Stimulated activated CD4-positive, alpha-beta T cell treated with anti-CD3 and anti-CD28 coated beads, TNF-alpha, amount 100 ng/mL, for 4 hours (primary cell): ENCODE results near the gene ARHGEF1.

Source experiments
- DNase-seq, 3 experiments: peaks; one replicate each; pipeline ENCODE4 v3.0.0-alpha.2; 2020; ENCODE audit warnings: low read depth in 3 of 3

Gene ARHGEF1

GRCh38 chr19:41882568-41883462 is at the start of gene ARHGEF1:
Gene ARHGEF1 (plus strand): TSS chr19:41883184. CDS start chr19:41888083, 4,899 bp downstream.
- peak in 2 of 3 experiments; percentile 28 to 50 for DNase-seq

- no peak for DNase-seq
Observed at GRCh38 chr19:41837981-41838708, 44.8 kb upstream of the ARHGEF1 start.

GRCh38 chr19:41839211-41839610 is 43.8 kb upstream of the ARHGEF1 start:
- no peak for DNase-seq

GRCh38 chr19:41843371-41843770 is 39.6 kb upstream of the ARHGEF1 start:
- no peak for DNase-seq

GRCh38 chr19:41844601-41845000 is 38.4 kb upstream of the ARHGEF1 start, which contains the start of gene LYPD4:
Gene LYPD4 (minus strand): TSS chr19:41844683. CDS start chr19:41839285, 5,398 bp downstream.
- no peak for DNase-seq

GRCh38 chr19:41845001-41845050 is 38.2 kb upstream of the ARHGEF1 start, which contains the start of gene DMRTC2:
Gene DMRTC2 (plus strand): TSS chr19:41845042. CDS start chr19:41847429, 2,387 bp downstream.
- no peak for DNase-seq

- DNase-seq: no peak
Observed at GRCh38 chr19:41845051-41845590, 37.9 kb upstream of the ARHGEF1 start.

GRCh38 chr19:41847351-41848105 is 35.5 kb upstream of the ARHGEF1 start:
- DNase-seq: no peak

- DNase-seq: no peak
Observed at GRCh38 chr19:41848666-41849065, 34.3 kb upstream of the ARHGEF1 start.

- no peak for DNase-seq
Observed at GRCh38 chr19:41849067-41849466, 33.9 kb upstream of the ARHGEF1 start.

GRCh38 chr19:41850381-41850780 is 32.6 kb upstream of the ARHGEF1 start:
- DNase-seq: no peak

GRCh38 chr19:41851456-41851855 is 31.5 kb upstream of the ARHGEF1 start:
- DNase-seq: no peak

GRCh38 chr19:41853344-41853743 is 29.6 kb upstream of the ARHGEF1 start:
- DNase-seq: no peak

- DNase-seq: no peak
Observed at GRCh38 chr19:41853768-41854167, 29.2 kb upstream of the ARHGEF1 start.

GRCh38 chr19:41859213-41859617 is 23.8 kb upstream of the ARHGEF1 start:
- DNase-seq: no peak

GRCh38 chr19:41859618-41860418 is 23.2 kb upstream of the ARHGEF1 start, which contains the start of gene RPS19:
Gene RPS19 (plus strand): TSS chr19:41860255. CDS start chr19:41860775, 520 bp downstream.
- DNase-seq: peak; percentile 97 to 98 (median 97)

- peak in 1 of 3 experiments; percentile 49 for DNase-seq
Observed at GRCh38 chr19:41860419-41861115, 22.4 kb upstream of the ARHGEF1 start.

- no peak for DNase-seq
Observed at GRCh38 chr19:41861116-41861768, 21.7 kb upstream of the ARHGEF1 start.

GRCh38 chr19:41861846-41862245 is 21.1 kb upstream of the ARHGEF1 start:
- no peak for DNase-seq

- no peak for DNase-seq
Observed at GRCh38 chr19:41862445-41862986, 20.5 kb upstream of the ARHGEF1 start.
